Glomerular endothelial cell (primary cell): ENCODE results near the gene COLGALT1. TPM values are rescaled to one million over a fixed set of nuclear protein-coding genes. Genes with fewer than 3 reads are reported as not detected.
"Not testable (repeated sequence)": the region's sequence is repeated elsewhere in the genome, so short reads cannot be mapped to it uniquely, and the experiment has no call there.

Source experiments
- DNase-seq: peaks from one replicate; pipeline ENCODE4 v3.0.0-alpha.2; 2011; ENCODE audit warnings: low read depth, low spot score; ENCODE audit errors: extremely low read depth
- total RNA-seq: library from RNA; depleted of rRNA; stranded (reverse); fragments of >200 nt; gene quantifications from 2 replicates; pipeline ENCODE4 v1.2.3, GENCODE V29; 2015

The COLGALT1 gene
- total RNA-seq, 1 donor from 2014 or later = 462 TPM

DNA sequence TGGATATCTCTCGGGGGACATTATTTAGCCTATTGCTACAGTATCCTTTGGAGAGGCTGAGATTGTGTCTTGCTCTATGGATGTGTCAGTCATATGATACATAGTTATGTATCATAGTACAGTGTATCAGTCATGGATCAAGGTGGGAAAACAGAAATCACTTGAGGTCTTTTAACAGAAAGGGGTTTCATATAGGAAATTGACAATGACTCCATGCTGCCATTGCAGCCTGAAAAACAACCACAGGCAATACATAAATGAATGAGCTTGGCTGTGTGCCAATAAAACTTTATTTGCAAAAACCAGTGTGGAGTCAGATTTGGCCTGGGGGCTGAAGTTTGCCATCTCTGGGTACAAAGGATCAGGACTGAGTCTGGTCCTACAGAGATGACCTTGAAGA is 35.4 kb downstream of the COLGALT1 start:
- no peak for DNase-seq

- not testable (repeated sequence) for DNase-seq
These were observed 38.8 kb downstream of the COLGALT1 start for GRCh38 chr19:17594296-17594695.

GRCh38 chr19:17598063-17598462 is 42.6 kb downstream of the COLGALT1 start:
- DNase-seq = not testable (repeated sequence)

DNA sequence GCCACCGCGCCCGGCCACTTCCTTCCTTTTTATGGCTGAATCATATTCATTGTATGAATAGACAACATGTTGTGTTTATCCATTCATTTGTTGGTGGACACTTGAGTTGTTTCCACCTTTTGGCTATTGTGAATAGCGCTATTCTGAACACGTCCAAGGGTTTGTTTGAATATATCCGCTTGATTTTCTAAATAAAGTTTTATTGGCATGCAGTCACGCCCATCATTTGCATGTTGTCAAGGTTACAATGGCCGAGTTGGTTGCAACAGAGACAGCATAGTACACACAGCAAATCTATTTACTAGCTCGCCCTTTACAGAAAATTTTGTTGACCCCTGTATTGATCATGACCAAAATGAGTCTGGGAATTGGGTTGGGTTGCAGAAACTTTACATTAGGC is 43.5 kb downstream of the COLGALT1 start:
- no peak for DNase-seq

DNA sequence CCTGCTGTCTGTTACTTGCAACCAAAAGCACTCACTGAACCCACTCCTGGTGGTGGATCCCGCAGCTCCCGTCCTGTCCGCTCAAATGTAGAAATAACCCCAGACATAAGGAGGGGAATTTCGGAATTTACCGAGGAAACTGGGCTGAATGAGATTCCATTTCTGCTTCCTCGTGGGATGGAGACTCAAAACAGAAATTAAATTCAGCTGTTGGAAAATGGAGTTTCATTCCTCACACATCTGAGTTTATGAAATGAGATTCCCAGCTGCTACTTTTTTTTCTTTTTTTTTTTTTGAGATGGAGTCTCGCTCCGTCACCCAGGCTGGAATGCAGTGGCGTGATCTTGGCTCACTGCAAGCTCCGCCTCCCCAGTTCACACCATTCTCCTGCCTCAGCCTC is 44.3 kb downstream of the COLGALT1 start:
- DNase-seq = no peak

- DNase-seq = no peak
These were observed 46.2 kb downstream of the COLGALT1 start for GRCh38 chr19:17601683-17602082.

DNA sequence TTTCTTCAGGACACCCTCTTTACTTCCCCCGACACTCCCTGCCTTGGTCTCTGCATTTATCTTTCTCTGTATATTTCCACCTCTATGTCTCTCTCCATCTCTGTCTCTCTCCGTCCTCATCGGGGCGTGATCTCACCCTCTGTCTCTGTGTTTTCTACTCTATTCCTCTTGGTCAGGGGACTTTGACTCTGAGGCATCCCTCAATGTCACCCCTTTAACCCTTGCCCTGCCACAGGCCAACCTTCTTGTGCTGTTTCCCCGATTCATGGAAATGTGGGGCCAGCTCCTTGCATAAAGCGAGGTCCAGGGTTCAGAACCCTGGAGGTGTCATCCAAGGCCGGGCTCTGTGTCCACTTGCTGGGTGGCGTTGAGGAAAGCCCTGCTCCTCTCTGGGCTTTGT is 46.8 kb downstream of the COLGALT1 start:
- no peak for DNase-seq

- DNase-seq = no peak
These were observed 47.5 kb downstream of the COLGALT1 start for GRCh38 chr19:17602872-17603510.

DNA sequence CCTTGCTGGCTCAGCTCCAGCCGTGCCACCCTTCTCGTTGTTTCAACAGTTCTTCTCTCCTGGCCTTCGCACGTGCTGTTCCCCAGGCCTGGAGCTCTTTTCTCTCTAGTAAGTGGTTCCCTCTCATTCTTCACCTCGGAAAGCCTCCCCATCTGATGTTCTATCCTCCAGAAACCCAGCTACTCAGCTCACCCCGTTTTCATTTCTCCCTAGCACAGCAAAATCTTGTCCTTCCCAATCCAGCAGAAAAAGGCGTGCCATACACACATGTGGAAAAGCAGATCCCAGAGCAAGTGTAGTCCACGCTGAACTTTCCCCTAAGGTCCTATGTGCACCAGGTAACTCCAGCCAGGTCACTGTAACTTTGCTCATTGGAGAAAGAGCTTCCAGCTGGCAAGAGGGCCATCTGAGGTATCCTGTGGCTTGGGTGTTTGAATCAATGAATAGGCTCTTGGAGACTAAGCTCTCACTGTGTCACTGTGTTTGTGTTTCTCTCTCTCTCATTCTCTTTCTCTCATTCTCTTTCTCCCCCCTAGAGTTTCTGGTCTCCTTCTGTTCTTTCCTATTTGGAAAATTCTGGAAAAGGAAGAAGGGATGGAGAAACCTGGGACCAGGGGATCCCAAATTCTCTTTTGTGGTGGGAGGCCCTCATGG is 49.0 kb downstream of the COLGALT1 start:
- no peak for DNase-seq

DNA sequence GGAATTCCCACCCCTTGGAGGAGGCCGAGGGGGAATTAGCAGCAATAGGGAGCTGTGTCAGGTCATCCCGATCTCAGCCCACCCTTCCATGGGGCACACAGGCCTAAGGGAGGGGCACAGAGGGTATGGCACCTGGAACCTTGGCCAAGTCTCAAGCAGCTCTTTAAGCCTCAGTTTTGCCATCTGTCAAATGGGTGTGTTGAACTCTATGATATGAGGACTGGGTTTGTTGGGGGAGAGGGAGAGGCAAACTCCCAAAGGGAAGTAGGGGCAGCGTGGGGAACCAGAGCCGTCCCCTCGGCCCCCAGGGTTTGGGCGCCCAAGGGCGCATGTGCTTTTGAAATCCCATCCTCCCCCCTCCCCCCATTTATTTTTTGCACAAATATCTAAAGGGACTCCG is 49.7 kb downstream of the COLGALT1 start:
- no peak for DNase-seq

- no peak for DNase-seq
These were observed 50.5 kb downstream of the COLGALT1 start for GRCh38 chr19:17605761-17606589.

GRCh38 chr19:17606590-17607185 is 51.2 kb downstream of the COLGALT1 start:
- DNase-seq = no peak

- no peak for DNase-seq
These were observed 52.5 kb downstream of the COLGALT1 start for GRCh38 chr19:17607936-17608335.

- DNase-seq = no peak
These were observed 54.9 kb downstream of the COLGALT1 start for GRCh38 chr19:17610384-17610783.

DNA sequence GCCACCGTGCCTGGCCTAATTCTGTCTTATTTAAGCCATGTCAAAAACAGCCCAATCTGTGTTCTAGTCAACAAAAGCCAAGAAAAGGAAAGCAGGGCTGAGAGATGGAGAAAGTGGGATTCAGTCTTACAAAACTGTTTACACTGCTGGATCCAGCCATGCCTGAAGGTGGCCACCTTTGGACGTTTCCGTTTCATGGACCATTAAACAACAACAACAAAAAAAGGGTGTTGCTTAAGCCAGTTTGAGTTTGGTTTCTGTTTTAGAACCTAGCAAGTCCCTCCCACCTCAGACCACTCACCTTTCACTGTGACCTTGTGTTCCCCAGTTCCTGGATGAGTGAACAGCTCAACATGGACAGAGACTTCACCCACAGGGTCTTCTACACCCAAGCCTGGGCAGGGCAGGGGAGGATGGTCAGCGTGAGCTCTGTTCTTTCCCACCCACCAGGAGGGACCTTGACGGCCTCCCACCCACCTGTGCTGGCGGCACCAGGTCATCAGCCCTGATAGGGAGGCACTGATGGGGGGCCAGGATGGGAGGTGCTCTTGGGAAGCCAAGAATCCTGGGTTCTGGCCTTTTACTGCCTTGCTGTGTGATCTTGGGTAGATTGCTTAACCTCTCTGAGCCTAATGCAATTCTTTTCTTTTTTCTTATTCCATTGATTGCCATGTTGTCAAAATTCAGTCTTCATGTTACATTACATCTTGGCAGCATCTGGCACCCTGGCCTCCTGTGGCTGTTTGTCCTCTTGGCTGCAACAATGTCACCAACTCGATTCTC is 56.2 kb downstream of the COLGALT1 start:
- DNase-seq = no peak

GRCh38 chr19:17614476-17614875 is 59.0 kb downstream of the COLGALT1 start:
- no peak for DNase-seq

DNA sequence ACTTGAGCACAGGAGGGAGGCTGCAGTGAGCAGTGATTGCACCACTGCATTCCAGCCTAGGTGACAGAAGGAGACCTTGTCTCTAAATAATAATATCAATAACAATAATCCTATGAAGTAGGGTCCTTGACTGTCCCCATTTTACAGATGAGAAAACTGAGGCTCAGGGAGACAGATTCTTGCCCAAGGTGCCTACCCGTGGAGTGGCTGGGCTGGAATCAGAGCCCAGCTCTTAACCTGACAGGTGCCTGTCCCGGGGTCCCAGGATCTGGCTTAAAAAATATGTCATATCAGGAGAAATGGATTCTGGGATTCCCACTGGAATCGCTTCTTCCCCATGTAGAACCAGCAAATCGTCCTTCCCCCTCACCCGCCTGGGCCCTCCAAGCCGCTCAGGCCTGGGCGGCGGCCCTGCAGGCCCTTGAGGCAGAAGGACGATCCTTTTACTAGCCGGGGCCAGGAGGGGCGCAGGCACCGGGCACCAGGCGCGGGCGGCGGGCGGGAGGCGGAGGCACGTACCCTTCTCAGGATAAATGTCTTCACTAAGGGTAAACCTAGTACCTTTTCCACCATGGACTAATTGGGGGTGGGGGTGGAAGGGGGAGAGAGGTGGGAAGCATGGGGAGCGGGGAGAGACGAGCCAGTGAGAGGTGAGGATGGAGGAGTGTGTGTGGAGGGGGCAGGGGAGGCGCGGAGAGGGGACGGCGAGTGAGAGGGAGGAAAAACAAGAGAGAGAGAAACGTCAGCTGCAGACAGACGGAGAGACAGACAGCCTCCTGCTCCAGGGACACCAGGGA is 60.6 kb downstream of the COLGALT1 start:
- DNase-seq = no peak

GRCh38 chr19:17616686-17616960 is 61.2 kb downstream of the COLGALT1 start:
- DNase-seq = no peak

GRCh38 chr19:17616961-17617806 is 61.7 kb downstream of the COLGALT1 start:
- DNase-seq = no peak
